ENCODE measurements around the gene MALAT1.
"Not testable (repeated sequence)": the region's sequence is repeated elsewhere in the genome, so short reads cannot be mapped to it uniquely, and the experiment has no call there.

The MALAT1 gene

GRCh38 chr11:65522718-65523630 is 24.1 kb downstream of the MALAT1 start:
- DNase-seq, result not testable (repeated sequence)

GRCh38 chr11:65523631-65523968 is 24.8 kb downstream of the MALAT1 start:
- not testable (repeated sequence) for DNase-seq

GRCh38 chr11:65524014-65524740 is 25.3 kb downstream of the MALAT1 start:
- no peak for DNase-seq

- peak; percentile 77 for DNase-seq
Observed at GRCh38 chr11:65524741-65525545, 26.1 kb downstream of the MALAT1 start, which contains the start of gene SCYL1. Gene SCYL1, plus strand, starts transcription at chr11:65525083. Its CDS starts 71 bp downstream, at chr11:65525154.

GRCh38 chr11:65525546-65526480 is 27.0 kb downstream of the MALAT1 start:
- DNase-seq, result no peak

GRCh38 chr11:65526744-65527143 is 27.9 kb downstream of the MALAT1 start:
- no peak for DNase-seq

- no peak for DNase-seq
Observed at GRCh38 chr11:65528819-65529350, 30.0 kb downstream of the MALAT1 start.

- DNase-seq, result no peak
Observed at GRCh38 chr11:65529475-65530156, 30.8 kb downstream of the MALAT1 start.

- no peak for DNase-seq
Observed at GRCh38 chr11:65530157-65530496, 31.3 kb downstream of the MALAT1 start.

GRCh38 chr11:65532388-65533064 is 33.7 kb downstream of the MALAT1 start:
- DNase-seq, result no peak

- DNase-seq, result no peak
Observed at GRCh38 chr11:65535102-65535501, 36.3 kb downstream of the MALAT1 start.

- no peak for DNase-seq
Observed at GRCh38 chr11:65536412-65537295, 37.8 kb downstream of the MALAT1 start.

- DNase-seq, result no peak
Observed at GRCh38 chr11:65537296-65537597, 38.4 kb downstream of the MALAT1 start.

- DNase-seq, result no peak
Observed at GRCh38 chr11:65537620-65538231, 38.9 kb downstream of the MALAT1 start.

GRCh38 chr11:65538232-65538914 is 39.5 kb downstream of the MALAT1 start:
- no peak for DNase-seq

- no peak for DNase-seq
Observed at GRCh38 chr11:65538915-65539743, 40.3 kb downstream of the MALAT1 start.

GRCh38 chr11:65539744-65540289 is 41.0 kb downstream of the MALAT1 start:
- no peak for DNase-seq
